IPS DF 6.9 (cell line): ENCODE measurements around the gene TP73.

Source experiments
- DNase-seq: peaks from one replicate; pipeline ENCODE4 v3.0.0-alpha.2; 2013; ENCODE audit warnings: low read depth, low spot score
- H3K27ac ChIP-seq: one replicate; pipeline ENCODE4 v1.5.1; 2013; ENCODE audit warnings: low read length, control low read depth
- H3K27me3 ChIP-seq: 2 replicates; pipeline ENCODE4 v1.6.1; 2013; ENCODE audit warnings: mild to moderate bottlenecking, low read length; ENCODE audit not compliant: control insufficient read depth, insufficient read depth
- H3K36me3 ChIP-seq: 2 replicates; pipeline ENCODE4 v1.6.1; 2013; ENCODE audit warnings: low read length; ENCODE audit not compliant: control insufficient read depth, insufficient read depth
- H3K4me1 ChIP-seq: 2 replicates; pipeline ENCODE4 v1.6.1; 2013; ENCODE audit warnings: low read length; ENCODE audit not compliant: control insufficient read depth, insufficient read depth
- H3K4me3 ChIP-seq: 2 replicates; pipeline ENCODE4 v1.5.1; 2013; ENCODE audit warnings: mild to moderate bottlenecking, low read length
- H3K9me3 ChIP-seq: 2 replicates; pipeline ENCODE4 v1.6.1; 2013; ENCODE audit warnings: low read length, inconsistent platforms; ENCODE audit not compliant: control insufficient read depth, insufficient read depth
- WGBS: extraction: QIAGEN DNeasy Blood & Tissue Kit; methylation state at CpG from one replicate; pipeline ENCODE4 v1.1.7; 2013; ENCODE audit warnings: mixed read lengths, missing lambda C conversion rate; ENCODE audit not compliant: insufficient read length, insufficient coverage; 5-methylcytosine and 5-hydroxymethylcytosine counted together

TP73 gene

DNA sequence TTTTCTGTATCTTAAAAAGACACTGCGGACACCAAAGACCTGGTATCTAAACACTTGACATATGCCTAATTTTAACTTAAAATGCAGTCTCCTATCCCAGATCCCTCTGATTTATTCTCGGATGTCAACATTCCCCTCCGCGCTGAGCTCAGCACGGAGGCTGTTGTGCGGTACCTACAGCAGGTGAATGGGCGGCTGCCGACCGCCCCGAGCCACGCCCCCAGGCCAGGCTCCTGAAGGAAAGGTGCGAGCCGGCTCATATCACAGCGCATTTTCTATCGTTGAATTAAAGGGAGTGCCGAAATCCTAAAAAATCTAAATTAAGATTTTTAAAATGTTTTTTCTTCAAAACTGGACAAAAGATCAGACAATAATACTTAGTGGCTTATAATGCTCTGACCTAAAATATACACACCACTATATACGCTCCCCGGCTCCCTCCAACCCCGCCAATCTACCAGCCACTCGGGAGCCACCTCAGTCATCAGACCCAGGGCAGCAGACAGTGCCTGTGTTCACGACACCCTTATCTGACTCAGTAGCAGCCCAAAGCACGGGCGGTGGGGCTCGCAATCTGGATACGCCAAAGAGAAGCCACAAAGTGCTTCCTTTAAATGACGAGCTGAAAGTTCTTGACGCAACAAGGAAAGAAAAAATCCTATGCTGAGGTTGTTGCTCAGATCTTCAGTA, 6.5 kb upstream of the TP73 start:
- H3K27ac ChIP-seq: no peak overlapping the region
- H3K4me1 ChIP-seq: peaks cover 3% of the 10 kb centered on the region; the same call in 1 of the 2 replicates
- H3K36me3 ChIP-seq: no peaks in the 10 kb centered on the region
- H3K4me3 ChIP-seq: no peak overlapping the region
- no CpG with 5 or more reads among the region's 27 CpGs for WGBS
- no peaks in the 10 kb centered on the region for H3K9me3 ChIP-seq
- peaks cover 5% of the 10 kb centered on the region for H3K27me3 ChIP-seq
- no peak for DNase-seq

DNA sequence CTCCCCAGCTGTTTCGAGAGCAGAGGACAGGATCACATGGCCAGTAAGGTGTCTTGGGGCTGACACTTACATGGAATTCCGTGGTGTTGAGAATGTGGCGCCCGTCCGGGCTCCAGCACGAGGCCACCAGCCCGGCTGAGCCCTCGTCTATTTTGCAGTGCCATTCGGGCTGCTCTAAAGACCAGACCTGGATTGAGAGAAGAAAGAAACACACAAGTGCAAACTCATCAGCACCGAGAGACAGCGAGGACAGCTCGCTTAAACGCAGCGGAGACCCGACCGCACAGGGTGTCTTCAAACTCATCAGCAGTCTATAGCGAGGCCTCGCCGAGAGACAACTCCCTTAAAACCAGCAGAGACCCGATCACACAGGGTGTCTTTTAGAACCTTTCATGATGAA, 5.7 kb upstream of the TP73 start:
- no CpG with 5 or more reads among the region's 20 CpGs for WGBS
- Histone ChIP-seq H3K36me3 (no peaks in the 10 kb centered on the region), H3K27me3 (peaks cover 12% of the 10 kb centered on the region), H3K4me1 (peaks cover 3% of the 10 kb centered on the region; the same call in 1 of the 2 replicates), H3K4me3 (no peak overlapping the region), H3K9me3 (no peaks in the 10 kb centered on the region), H3K27ac (no peak overlapping the region)
- DNase-seq: no peak

DNA sequence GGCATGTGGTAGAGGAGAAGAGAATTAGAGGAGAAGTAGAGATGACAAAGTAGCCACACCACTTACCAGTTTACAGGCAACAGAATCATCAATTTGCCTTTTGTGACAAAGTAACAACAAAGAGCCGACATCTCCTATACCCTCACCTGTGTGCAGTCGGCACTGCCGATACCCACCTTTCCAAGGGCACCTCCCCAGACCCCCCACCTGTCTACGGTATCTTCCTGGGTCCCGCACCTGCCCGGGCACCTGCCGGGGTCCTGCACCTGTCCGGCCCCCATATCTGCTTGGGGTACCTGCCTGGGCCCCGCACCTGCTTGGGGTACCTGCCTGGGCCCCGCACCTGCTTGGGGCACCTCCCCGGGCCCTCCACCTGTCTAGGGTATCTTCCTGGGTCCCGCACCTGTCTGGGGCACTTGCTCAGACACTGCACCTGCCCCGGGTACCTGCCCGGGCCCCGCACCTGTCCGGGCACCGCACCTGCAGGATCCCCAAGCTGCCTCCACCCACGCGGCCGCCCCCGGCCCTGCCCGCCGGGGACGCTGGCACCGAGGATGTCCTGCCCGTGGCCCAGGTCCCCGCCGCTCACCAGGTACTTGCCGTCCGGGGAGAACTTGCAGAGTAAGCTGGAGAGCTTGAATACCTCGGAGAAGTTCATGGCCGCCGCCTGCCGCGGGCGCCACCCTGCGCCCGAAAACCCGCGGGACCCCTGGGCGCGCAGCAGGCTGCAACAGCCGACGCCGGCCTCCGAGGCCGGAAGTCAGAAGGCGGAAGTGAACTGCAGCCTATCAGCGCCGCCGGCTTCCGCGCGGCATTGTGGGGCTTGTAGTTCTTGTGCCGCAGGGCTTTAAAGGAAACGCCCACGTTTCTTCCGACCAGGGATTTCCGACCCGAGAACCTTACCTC, 2.7 kb upstream of the TP73 start, which contains the start of gene WRAP73:
Gene WRAP73 (minus strand): TSS at position 762 of the 906 bp plus-strand sequence. CDS start 104 bp downstream, at position 658.
- peaks cover 36% of the 10 kb centered on the region for H3K27me3 ChIP-seq
- H3K27ac ChIP-seq: no peak within 1 kb of the TSS

DNA sequence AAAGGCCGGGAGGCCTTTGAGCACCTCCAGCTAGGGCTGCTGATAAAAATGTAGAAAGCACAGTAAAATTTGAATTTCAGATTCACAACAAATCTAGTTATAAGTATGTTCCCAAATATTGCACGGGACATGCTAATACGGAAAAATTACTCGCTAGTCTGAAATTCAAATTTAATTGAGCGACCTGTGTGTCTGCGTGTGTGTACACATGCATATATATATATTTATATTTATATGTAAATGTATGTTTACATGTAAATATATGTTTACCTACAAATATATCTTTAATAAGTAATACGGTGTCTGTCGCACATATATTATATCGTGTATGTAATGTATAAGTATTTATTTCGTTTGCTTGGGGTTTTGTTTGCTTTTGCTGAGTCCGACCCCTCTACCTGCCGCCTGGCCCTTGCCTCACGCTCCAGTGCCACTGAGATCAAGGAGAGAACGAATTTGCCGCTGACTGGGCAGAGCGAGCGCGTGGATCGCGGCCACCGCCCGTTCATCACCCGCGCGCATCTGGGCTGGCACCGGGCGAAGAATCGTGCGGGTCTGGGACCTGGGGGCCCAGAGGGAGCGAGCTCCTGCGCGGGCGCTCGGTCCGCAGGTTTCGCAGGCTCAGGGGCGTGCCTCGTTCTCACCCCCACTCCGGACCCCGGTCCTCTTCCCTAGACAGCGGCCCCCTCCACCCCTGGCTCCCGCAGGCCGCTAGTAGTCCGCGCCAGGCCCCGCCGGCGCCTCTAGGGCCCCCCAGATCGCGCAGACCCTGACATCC, 1.9 kb upstream of the TP73 start:
- H3K36me3 ChIP-seq: no peaks in the 10 kb centered on the region
- H3K27ac ChIP-seq: no peak overlapping the region
- peaks cover 5% of the 10 kb centered on the region; the same call in 1 of the 2 replicates for H3K4me1 ChIP-seq
- WGBS: no CpG with 5 or more reads among the region's 50 CpGs
- H3K9me3 ChIP-seq: no peaks in the 10 kb centered on the region
- H3K27me3 ChIP-seq: peaks cover 40% of the 10 kb centered on the region
- H3K4me3 ChIP-seq: peak overlapping the region; percentile 57; the same call in 1 of the 2 replicates
- DNase-seq: no peak

More for the DNA sequence above, 2.7 kb upstream of the TP73 start, which contains the start of gene WRAP73:
- Histone ChIP-seq H3K36me3 (no peaks in the 10 kb centered on the region), H3K9me3 (no peaks in the 10 kb centered on the region), H3K4me3 (peak within 1 kb of the TSS; percentile 90), H3K4me1 (peaks cover 5% of the 10 kb centered on the region; the same call in 1 of the 2 replicates)
- WGBS: no CpG with 5 or more reads among the region's 60 CpGs
- DNase-seq: peak; percentile 80

DNA sequence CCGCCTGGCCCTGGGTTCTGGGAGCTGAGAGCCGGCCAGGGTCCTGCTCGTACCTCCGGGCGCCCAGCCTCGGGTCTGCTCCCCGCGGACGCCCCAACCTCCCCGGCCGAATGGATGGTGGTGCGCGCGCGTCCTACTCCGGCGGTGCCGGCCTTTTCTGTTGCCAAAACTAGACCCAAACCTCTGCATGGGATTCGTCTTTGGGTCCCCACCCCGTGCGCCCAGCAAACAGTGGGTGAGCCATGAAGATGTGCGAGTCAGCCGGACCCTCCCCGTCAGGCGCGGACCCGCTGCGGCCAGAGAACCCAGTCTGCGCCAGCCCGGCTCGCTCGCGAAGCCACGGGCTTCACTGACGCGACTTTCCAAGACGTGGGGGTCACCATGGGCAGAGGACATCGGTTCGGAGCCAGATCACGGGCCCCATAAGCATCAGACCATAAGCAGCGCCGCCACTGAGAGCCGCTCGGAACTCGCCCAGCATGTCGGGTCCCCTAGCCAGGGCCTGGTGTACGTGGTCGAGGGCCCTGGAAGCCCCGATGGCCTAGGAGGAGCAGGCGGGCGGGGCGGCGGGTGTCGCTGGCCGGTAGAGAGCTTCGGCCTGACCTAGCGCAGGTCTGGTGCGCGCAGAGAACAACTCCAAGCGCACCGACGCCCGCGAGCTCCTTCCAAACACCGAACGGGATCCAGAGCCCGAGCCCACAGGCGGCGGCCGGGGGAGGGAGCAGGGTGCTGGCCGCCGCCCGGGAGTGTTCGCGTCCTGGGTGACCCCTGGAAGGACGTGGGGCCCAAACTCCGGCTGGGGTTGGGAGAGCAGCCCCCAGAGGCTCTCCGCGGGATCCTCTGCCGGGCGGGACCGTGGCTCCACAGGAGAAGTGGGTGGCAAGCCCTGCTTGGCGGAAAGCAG, 1.0 kb upstream of the TP73 start:
- H3K36me3 ChIP-seq: no peaks in the 10 kb centered on the region
- H3K4me1 ChIP-seq: peaks cover 5% of the 10 kb centered on the region; the same call in 1 of the 2 replicates

DNA sequence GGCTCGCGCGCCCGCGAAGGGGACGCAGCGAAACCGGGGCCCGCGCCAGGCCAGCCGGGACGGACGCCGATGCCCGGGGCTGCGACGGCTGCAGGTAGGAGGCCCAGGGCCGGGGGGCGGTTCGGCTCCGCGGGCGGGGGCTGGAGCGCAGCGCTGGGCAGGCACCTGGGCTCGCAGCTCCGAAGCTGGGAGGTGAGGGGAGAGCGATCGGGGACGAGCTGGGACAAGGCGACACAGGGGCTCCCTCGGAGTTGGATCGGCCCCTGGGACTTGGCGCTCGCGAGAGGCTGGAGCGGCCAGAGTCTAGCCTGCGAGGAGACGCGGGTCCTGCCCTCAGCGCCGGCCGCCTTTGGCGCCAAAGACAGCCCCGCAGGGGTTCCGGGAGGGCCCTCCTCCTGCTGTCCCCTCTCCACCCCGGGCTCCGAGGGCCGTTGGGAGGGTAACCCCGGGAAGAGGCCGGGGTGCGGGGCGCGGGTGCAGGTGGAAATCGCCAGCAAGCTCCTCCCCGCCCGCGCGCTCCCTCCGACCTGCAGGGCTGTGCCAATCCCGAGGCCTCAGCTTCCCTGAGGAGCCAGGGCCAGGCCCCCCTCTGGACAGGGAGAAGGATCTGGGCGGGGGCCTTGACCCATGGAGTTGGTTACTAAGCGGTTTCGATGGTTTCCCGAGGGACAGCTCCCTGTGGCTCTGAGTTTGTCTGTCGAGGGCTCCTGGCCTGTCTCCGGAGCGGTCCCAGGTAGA, 401 bp downstream of the TP73 start:
- DNase-seq: no peak
- WGBS: no CpG with 5 or more reads among the region's 68 CpGs
- H3K27ac ChIP-seq: no peak overlapping the region
- no peaks in the 10 kb centered on the region for H3K36me3 ChIP-seq
- no peaks in the 10 kb centered on the region for H3K9me3 ChIP-seq
- peaks cover 5% of the 10 kb centered on the region; the same call in 1 of the 2 replicates for H3K4me1 ChIP-seq
- peak overlapping the region; percentile 57 for H3K4me3 ChIP-seq
- H3K27me3 ChIP-seq: peaks cover 43% of the 10 kb centered on the region

More for the DNA sequence above, 1.0 kb upstream of the TP73 start:
- no peak overlapping the region for H3K27ac ChIP-seq
- no CpG with 5 or more reads among the region's 83 CpGs for WGBS
- H3K27me3 ChIP-seq: peaks cover 40% of the 10 kb centered on the region
- no peaks in the 10 kb centered on the region for H3K9me3 ChIP-seq
- peak overlapping the region; percentile 57; the same call in 1 of the 2 replicates for H3K4me3 ChIP-seq
- DNase-seq: no peak

DNA sequence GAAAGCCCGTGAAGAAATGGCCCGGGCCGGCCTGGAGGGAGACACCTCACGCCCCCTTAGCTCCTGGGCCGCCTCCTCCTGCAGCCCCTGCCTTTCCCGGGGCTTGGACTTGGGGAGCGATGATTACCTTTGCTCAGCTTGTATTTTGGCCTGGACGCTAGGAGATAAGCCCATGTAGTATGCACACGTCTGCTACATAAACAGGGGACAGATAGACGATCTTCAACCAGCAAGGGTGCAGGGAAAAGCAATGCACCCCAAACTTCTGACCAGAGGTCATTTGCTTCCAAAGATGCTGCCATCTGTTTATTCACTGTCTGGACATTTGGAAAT, 936 bp downstream of the TP73 start:
- no peak overlapping the region for H3K4me3 ChIP-seq
- no peak overlapping the region for H3K27ac ChIP-seq
- no peaks in the 10 kb centered on the region for H3K9me3 ChIP-seq
- H3K36me3 ChIP-seq: no peaks in the 10 kb centered on the region
- H3K4me1 ChIP-seq: peaks cover 5% of the 10 kb centered on the region; the same call in 1 of the 2 replicates
- WGBS: no CpG with 5 or more reads among the region's 10 CpGs
- H3K27me3 ChIP-seq: peaks cover 43% of the 10 kb centered on the region
- DNase-seq: no peak

DNA sequence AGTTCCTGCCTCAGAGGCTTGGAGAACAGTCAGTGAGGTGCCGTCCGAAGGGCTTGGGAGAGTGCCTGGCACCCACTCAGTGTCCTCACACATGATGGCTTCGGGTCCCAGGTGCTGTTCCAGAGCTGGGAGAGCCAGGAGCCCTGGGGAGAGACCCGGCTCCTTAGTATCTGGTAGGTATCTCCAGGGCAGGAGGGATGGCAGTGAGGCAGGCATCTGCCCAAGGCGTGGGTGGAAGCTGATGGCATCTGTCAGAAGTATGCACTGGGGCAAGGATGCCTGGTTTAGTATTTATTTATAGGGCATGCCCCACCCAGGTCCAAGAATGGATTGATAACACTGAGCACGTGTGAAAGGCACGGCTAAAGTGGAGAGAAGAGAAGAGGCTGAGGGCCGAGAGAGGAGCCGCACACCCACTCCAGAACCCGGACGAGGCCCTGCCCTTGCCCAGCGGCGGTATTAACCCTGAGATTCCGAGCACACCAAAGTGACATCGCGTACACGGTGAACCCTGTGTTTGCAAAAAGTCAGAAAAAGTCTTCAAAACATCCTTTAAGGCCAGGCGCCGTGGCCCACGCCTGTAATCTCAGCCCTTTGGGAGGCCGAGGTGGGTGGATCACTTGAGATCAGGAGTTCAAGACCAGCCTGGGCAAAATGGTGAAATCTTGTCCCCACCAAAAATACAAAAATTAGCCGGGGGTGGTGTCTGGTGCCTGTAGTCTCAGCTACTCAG, 2.4 kb downstream of the TP73 start:
- no CpG with 5 or more reads among the region's 22 CpGs for WGBS
- Histone ChIP-seq H3K27me3 (peaks cover 43% of the 10 kb centered on the region), H3K4me1 (peaks cover 5% of the 10 kb centered on the region; the same call in 1 of the 2 replicates), H3K27ac (no peak overlapping the region), H3K36me3 (no peaks in the 10 kb centered on the region), H3K9me3 (no peaks in the 10 kb centered on the region), H3K4me3 (no peak overlapping the region)
- DNase-seq: no peak
